GM12878 (cell line): Measurements from ENCODE around the gene DGKI. TPM values are rescaled to one million over a fixed set of nuclear protein-coding genes. Genes with fewer than 3 reads are reported as not detected.

ENCODE experiments used
- ATAC-seq: fragments of 200-7000 bp; cut with Tn5 transposase; 3 replicates; pipeline ENCODE4 v1.9.1; 2020; ENCODE audit warnings: mild to moderate bottlenecking, moderate library complexity
- BruUV-seq: library from RNA; stranded (reverse); fragments of 400-500 nt; replicated peaks from 2 replicates; lab custom pipeline; 2021; lab: Mats Ljungman, UMichigan
- CTCF ChIA-PET: fragments of 300-600 bp; sonication (Branson Sonifier 250); formaldehyde crosslinking; extraction: SDS; loops from one replicate; lab custom pipeline; 2021; ENCODE audit warnings: inconsistent platforms; lab: Yijun Ruan, JAX
- POLR2A ChIA-PET: fragments of 350-600 bp; formaldehyde crosslinking; extraction: SDS; loops from one replicate; lab custom pipeline; 2021; ENCODE audit warnings: inconsistent platforms; lab: Charles Lee
- RAD21 ChIA-PET: fragments of 300-600 bp; sonication (Branson Sonifier 250); formaldehyde crosslinking; loops from one replicate; lab custom pipeline; 2023; ENCODE audit warnings: antibody characterized with exemption; ENCODE audit not compliant: unreplicated experiment; lab: Charles Lee
- SMC1A ChIA-PET: fragments of 300-600 bp; sonication (Branson Sonifier 250); formaldehyde crosslinking; loops from one replicate; lab custom pipeline; 2023; ENCODE audit not compliant: unreplicated experiment, uncharacterized antibody; lab: Charles Lee
- DNase-seq: peaks from one replicate; pipeline ENCODE4 v3.0.0-alpha.2; 2011; ENCODE audit warnings: low read depth, low spot score
- FAIRE-seq: peaks from 3 replicates; lab custom pipeline; 2011; peaks lifted over from hg19 to GRCh38; lab: Jason Lieb, UNC
- H2AFZ ChIP-seq: 2 replicates; pipeline ENCODE4 v1.6.0; 2011; ENCODE audit warnings: low read depth, low read length, control low read depth; ENCODE audit not compliant: control insufficient read depth
- H3K27ac ChIP-seq: 2 replicates; pipeline ENCODE4 v1.5.1; 2011; ENCODE audit warnings: control low read depth; ENCODE audit not compliant: control insufficient read depth, insufficient read depth
- H3K27me3 ChIP-seq, 2 experiments: replicated peaks in 1 of 2; 2 replicates each; pipeline versions ENCODE4 v1.6.0 to v1.6.1; 2011; ENCODE audit warnings: low read length in 1 of 2; ENCODE audit not compliant: control insufficient read depth in 2 of 2, insufficient read depth in 2 of 2
- H3K36me3 ChIP-seq, 2 experiments: 2 replicates each; pipeline ENCODE4 v1.5.1; 2011; ENCODE audit warnings: low read length in 1 of 2; ENCODE audit not compliant: control insufficient read depth in 2 of 2, insufficient read depth in 2 of 2
- H3K4me1 ChIP-seq: 2 replicates; pipeline ENCODE4 v1.6.1; 2011; ENCODE audit warnings: mild to moderate bottlenecking, low read length, moderate library complexity, mixed read lengths; ENCODE audit not compliant: control insufficient read depth, insufficient read depth
- H3K4me2 ChIP-seq: 2 replicates; pipeline ENCODE4 v1.6.0; 2011; ENCODE audit warnings: control low read depth; ENCODE audit not compliant: control insufficient read depth, insufficient read depth
- H3K4me3 ChIP-seq: fragments of 200-600 bp; sonication (generic); 2 replicates; pipeline ENCODE4 v1.5.1; 2016
- H3K79me2 ChIP-seq: 2 replicates; pipeline ENCODE4 v1.6.0; 2011; ENCODE audit warnings: low read length; ENCODE audit not compliant: control insufficient read depth, insufficient read depth
- H3K9ac ChIP-seq: 2 replicates; pipeline ENCODE4 v1.8.0; 2011; ENCODE audit warnings: low read length, control low read depth, mixed read lengths; ENCODE audit not compliant: control insufficient read depth, insufficient read depth
- H3K9me3 ChIP-seq: replicated peaks from 3 replicates; pipeline ENCODE4 v1.5.1; 2011; ENCODE audit warnings: mild to moderate bottlenecking, low read length; ENCODE audit not compliant: control insufficient read depth, insufficient read depth
- H4K20me1 ChIP-seq: 2 replicates; pipeline ENCODE4 v1.6.0; 2011; ENCODE audit not compliant: control insufficient read depth, insufficient read depth
- DPF2 ChIP-seq: fragments of 450-650 bp; IDR thresholded peaks from 2 replicates; pipeline ENCODE4 v1.6.1; 2017; ENCODE audit warnings: mild to moderate bottlenecking
- GABPA ChIP-seq: IDR thresholded peaks from 2 replicates; pipeline ENCODE4 v1.6.1; 2014; ENCODE audit warnings: antibody characterized with exemption, low read depth, mild to moderate bottlenecking, inconsistent platforms
- HDAC6 ChIP-seq: fragments of 200-600 bp; sonication (generic); IDR thresholded peaks from one replicate; pipeline ENCODE4 v1.8.0; 2017; ENCODE audit warnings: antibody characterized with exemption; ENCODE audit not compliant: unreplicated experiment
- JUNB ChIP-seq: IDR thresholded peaks from 2 replicates; pipeline ENCODE4 v1.6.1; 2016; ENCODE audit warnings: antibody characterized with exemption, mild to moderate bottlenecking
- POLR2AphosphoS5 ChIP-seq: IDR thresholded peaks from 2 replicates; pipeline ENCODE4 v1.6.1; 2011; ENCODE audit warnings: mild to moderate bottlenecking, low read length, inconsistent platforms
- SREBF1 ChIP-seq: IDR thresholded peaks from 2 replicates; pipeline ENCODE4 v1.6.1; 2012; ENCODE audit warnings: mild to moderate bottlenecking, low read length
- STAT1 ChIP-seq: fragments of 450-650 bp; conservative IDR thresholded peaks from 2 replicates; pipeline ENCODE4 v1.6.1; 2014; ENCODE audit warnings: antibody characterized with exemption, mild to moderate bottlenecking
- TCF7 ChIP-seq: IDR thresholded peaks from 2 replicates; pipeline ENCODE4 v1.6.1; 2014; ENCODE audit warnings: antibody characterized with exemption, borderline replicate concordance
- WGBS: methylation state at CpG from one replicate; pipeline ENCODE4 v1.1.6; 2016; ENCODE audit warnings: low lambda C conversion rate; ENCODE audit not compliant: insufficient replicate concordance, insufficient coverage; ENCODE audit errors: missing lambda C conversion rate; 5-methylcytosine and 5-hydroxymethylcytosine counted together
- in situ Hi-C: fragments of 300-500 bp; cut with MboI; formaldehyde crosslinking; loops from 9 replicates; pipeline ENCODE4 v1.14.3; 2018; ENCODE audit warnings: mixed read lengths
- intact Hi-C: fragments of 100-400 bp; cut with micrococcal nuclease; formaldehyde crosslinking; loops from one replicate; pipeline ENCODE4 v1.14.2; 2022; ENCODE audit not compliant: unreplicated experiment
- polyA plus RNA-seq, 11 experiments: library from polyadenylated mRNA; depleted of rRNA in 4 of 11; unstranded in 6 of 11; stranded (reverse) in 5 of 11; fragments of >200 nt; fragmentation: Nextera tagmentation in 4 of 11; fragmentation: Illumina TruSeq in 1 of 11; extraction: Ambion mirVana in 4 of 11; extraction: Trizol in 1 of 11; gene quantifications; 1 replicate in 1 of 11; 2 replicates in 10 of 11; pipeline versions ENCODE4 v1.2.1 to v1.2.3, GENCODE V29; 2011 to 2016; ENCODE audit warnings: inconsistent platforms in 2 of 11, missing spikeins in 2 of 11, low read depth in 1 of 11
- total RNA-seq, 4 experiments: library from RNA; depleted of rRNA in 3 of 4; stranded (reverse); fragments of >200 nt in 3 of 4; fragmentation: Illumina TruSeq in 1 of 4; extraction: Trizol in 1 of 4; gene quantifications; 2 replicates each; pipeline versions ENCODE4 v1.2.1 to v1.2.3, GENCODE V29; 2013 to 2021
- TF ChIP-seq, protein P1 (sequence below): fragments of 450-650 bp; IDR thresholded peaks from 2 replicates; pipeline ENCODE4 v1.6.1; 2016; ENCODE audit warnings: mild to moderate bottlenecking, moderate library complexity, borderline replicate concordance
- TF ChIP-seq, protein P2 (sequence below): IDR thresholded peaks from 2 replicates; pipeline ENCODE4 v1.6.1; 2012; ENCODE audit warnings: improper control_type of control experiment, low read depth, low read length; ENCODE audit not compliant: insufficient replicate concordance
- TF ChIP-seq, protein P3 (sequence below): fragments of 450-650 bp; IDR thresholded peaks from 2 replicates; pipeline ENCODE4 v1.6.1; 2017; ENCODE audit warnings: mild to moderate bottlenecking
- TF ChIP-seq, protein P4 (sequence below): fragments of 450-650 bp; IDR thresholded peaks from 2 replicates; pipeline ENCODE4 v1.6.1; 2016; ENCODE audit warnings: mild to moderate bottlenecking

The DGKI gene
- total and polyA plus RNA-seq, 10 of the 15 experiments (the other 5 are each of a cell fraction or from before 2014, with no cell fraction given), result 10.4 to 37.1 (median 22.1) TPM

DNA sequence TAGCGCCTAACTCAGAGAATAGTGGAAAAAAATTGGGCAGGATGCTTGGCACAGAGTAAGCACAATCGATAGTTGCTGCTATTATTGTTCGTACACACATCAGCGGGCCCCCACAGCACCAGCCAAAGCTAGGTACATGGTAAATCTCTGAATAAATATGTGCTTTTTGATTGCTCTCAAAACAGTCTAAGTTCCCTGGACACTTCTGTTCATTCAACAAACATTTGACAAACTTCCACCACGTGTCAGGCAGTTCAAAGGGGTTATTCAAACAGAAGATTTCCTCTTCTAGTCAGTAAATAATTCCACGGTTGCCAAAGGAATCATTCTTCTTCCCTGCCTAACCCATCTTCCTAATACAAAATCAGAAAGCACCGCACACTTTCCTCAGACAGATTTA, 150.8 kb downstream of the DGKI start:
- no peak overlapping the region for H3K4me2 ChIP-seq
- BruUV-seq, result no TSS peak
- no peak overlapping the region for H3K27ac ChIP-seq
- in situ Hi-C loops (no loop called here), intact Hi-C loops (no loop called here)
- ChIA-PET POLR2A (interaction anchor here (1.1 kb wide), 1 partner anchor 21 kb away, joined by 4 read pairs; no protein-coding TSS in a partner anchor), SMC1A (interaction anchor here (1.1 to 3.4 kb wide), 5 partner anchors 8 to 39 kb away, joined by 3 to 35 read pairs (median 8); no protein-coding TSS in a partner anchor), CTCF (interaction anchor here (1.0 to 1.3 kb wide), 3 partner anchors 18 to 306 kb away, joined by 3 to 4 read pairs (median 3); partner anchors contain the start of gene CREB3L2), RAD21 (interaction anchor here (1.2 to 3.8 kb wide), 3 partner anchors 20 to 39 kb away, joined by 3 to 30 read pairs (median 14); no protein-coding TSS in a partner anchor)
- 64% methylated on average over 7 of the region's 7 CpGs for WGBS
- no peaks in the 10 kb centered on the region for H4K20me1 ChIP-seq
- H3K4me3 ChIP-seq, result no peak overlapping the region
- FAIRE-seq (no peak), ATAC-seq (no peak), DNase-seq (no peak)
- H3K36me3 ChIP-seq, result no peaks in the 10 kb centered on the region
- H3K9ac ChIP-seq, result no peak overlapping the region
- no peaks in the 10 kb centered on the region for H3K4me1 ChIP-seq
- no peaks in the 10 kb centered on the region for H3K9me3 ChIP-seq
- no peak overlapping the region for H2AFZ ChIP-seq
- H3K79me2 ChIP-seq, result no peaks in the 10 kb centered on the region
- no peaks in the 10 kb centered on the region for H3K27me3 ChIP-seq
- TF ChIP-seq POLR2AphosphoS5 (no peak), TCF7 (no peak), JUNB (no peak), HDAC6 (no peak), DPF2 (no peak), STAT1 (no peak), GABPA (no peak), SREBF1 (no peak)
- TF ChIP-seq, protein P1, sequence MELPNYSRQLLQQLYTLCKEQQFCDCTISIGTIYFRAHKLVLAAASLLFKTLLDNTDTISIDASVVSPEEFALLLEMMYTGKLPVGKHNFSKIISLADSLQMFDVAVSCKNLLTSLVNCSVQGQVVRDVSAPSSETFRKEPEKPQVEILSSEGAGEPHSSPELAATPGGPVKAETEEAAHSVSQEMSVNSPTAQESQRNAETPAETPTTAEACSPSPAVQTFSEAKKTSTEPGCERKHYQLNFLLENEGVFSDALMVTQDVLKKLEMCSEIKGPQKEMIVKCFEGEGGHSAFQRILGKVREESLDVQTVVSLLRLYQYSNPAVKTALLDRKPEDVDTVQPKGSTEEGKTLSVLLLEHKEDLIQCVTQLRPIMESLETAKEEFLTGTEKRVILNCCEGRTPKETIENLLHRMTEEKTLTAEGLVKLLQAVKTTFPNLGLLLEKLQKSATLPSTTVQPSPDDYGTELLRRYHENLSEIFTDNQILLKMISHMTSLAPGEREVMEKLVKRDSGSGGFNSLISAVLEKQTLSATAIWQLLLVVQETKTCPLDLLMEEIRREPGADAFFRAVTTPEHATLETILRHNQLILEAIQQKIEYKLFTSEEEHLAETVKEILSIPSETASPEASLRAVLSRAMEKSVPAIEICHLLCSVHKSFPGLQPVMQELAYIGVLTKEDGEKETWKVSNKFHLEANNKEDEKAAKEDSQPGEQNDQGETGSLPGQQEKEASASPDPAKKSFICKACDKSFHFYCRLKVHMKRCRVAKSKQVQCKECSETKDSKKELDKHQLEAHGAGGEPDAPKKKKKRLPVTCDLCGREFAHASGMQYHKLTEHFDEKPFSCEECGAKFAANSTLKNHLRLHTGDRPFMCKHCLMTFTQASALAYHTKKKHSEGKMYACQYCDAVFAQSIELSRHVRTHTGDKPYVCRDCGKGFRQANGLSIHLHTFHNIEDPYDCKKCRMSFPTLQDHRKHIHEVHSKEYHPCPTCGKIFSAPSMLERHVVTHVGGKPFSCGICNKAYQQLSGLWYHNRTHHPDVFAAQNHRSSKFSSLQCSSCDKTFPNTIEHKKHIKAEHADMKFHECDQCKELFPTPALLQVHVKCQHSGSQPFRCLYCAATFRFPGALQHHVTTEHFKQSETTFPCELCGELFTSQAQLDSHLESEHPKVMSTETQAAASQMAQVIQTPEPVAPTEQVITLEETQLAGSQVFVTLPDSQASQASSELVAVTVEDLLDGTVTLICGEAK, result no peak
- TF ChIP-seq, protein P2, sequence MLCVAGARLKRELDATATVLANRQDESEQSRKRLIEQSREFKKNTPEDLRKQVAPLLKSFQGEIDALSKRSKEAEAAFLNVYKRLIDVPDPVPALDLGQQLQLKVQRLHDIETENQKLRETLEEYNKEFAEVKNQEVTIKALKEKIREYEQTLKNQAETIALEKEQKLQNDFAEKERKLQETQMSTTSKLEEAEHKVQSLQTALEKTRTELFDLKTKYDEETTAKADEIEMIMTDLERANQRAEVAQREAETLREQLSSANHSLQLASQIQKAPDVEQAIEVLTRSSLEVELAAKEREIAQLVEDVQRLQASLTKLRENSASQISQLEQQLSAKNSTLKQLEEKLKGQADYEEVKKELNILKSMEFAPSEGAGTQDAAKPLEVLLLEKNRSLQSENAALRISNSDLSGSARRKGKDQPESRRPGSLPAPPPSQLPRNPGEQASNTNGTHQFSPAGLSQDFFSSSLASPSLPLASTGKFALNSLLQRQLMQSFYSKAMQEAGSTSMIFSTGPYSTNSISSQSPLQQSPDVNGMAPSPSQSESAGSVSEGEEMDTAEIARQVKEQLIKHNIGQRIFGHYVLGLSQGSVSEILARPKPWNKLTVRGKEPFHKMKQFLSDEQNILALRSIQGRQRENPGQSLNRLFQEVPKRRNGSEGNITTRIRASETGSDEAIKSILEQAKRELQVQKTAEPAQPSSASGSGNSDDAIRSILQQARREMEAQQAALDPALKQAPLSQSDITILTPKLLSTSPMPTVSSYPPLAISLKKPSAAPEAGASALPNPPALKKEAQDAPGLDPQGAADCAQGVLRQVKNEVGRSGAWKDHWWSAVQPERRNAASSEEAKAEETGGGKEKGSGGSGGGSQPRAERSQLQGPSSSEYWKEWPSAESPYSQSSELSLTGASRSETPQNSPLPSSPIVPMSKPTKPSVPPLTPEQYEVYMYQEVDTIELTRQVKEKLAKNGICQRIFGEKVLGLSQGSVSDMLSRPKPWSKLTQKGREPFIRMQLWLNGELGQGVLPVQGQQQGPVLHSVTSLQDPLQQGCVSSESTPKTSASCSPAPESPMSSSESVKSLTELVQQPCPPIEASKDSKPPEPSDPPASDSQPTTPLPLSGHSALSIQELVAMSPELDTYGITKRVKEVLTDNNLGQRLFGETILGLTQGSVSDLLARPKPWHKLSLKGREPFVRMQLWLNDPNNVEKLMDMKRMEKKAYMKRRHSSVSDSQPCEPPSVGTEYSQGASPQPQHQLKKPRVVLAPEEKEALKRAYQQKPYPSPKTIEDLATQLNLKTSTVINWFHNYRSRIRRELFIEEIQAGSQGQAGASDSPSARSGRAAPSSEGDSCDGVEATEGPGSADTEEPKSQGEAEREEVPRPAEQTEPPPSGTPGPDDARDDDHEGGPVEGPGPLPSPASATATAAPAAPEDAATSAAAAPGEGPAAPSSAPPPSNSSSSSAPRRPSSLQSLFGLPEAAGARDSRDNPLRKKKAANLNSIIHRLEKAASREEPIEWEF, result no peak
- TF ChIP-seq, protein P3, sequence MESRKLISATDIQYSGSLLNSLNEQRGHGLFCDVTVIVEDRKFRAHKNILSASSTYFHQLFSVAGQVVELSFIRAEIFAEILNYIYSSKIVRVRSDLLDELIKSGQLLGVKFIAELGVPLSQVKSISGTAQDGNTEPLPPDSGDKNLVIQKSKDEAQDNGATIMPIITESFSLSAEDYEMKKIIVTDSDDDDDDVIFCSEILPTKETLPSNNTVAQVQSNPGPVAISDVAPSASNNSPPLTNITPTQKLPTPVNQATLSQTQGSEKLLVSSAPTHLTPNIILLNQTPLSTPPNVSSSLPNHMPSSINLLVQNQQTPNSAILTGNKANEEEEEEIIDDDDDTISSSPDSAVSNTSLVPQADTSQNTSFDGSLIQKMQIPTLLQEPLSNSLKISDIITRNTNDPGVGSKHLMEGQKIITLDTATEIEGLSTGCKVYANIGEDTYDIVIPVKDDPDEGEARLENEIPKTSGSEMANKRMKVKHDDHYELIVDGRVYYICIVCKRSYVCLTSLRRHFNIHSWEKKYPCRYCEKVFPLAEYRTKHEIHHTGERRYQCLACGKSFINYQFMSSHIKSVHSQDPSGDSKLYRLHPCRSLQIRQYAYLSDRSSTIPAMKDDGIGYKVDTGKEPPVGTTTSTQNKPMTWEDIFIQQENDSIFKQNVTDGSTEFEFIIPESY, result no peak
- TF ChIP-seq, protein P4, sequence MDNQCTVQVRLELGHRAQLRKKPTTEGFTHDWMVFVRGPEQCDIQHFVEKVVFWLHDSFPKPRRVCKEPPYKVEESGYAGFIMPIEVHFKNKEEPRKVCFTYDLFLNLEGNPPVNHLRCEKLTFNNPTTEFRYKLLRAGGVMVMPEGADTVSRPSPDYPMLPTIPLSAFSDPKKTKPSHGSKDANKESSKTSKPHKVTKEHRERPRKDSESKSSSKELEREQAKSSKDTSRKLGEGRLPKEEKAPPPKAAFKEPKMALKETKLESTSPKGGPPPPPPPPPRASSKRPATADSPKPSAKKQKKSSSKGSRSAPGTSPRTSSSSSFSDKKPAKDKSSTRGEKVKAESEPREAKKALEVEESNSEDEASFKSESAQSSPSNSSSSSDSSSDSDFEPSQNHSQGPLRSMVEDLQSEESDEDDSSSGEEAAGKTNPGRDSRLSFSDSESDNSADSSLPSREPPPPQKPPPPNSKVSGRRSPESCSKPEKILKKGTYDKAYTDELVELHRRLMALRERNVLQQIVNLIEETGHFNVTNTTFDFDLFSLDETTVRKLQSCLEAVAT, result no peak
